Measurements from ENCODE around the gene ITLN1. TPM values are rescaled to one million over a fixed set of nuclear protein-coding genes. Genes with fewer than 3 reads are reported as not detected.
"Not testable (repeated sequence)": the region's sequence is repeated elsewhere in the genome, so short reads cannot be mapped to it uniquely, and the experiment has no call there.

The ITLN1 gene
- not detected for total RNA-seq

- H3K4me1 Mint-ChIP-seq (ENCODE audit: low read depth): peaks cover 5% of the 10 kb centered on the region
- no peak within 1 kb of the TSS for H3K4me3 Mint-ChIP-seq
- DNase-seq: no peak
- no peaks in the 10 kb centered on the region for H3K36me3 Mint-ChIP-seq (ENCODE audit: insufficient read depth in 2 of 2)
- ATAC-seq (replicated peaks in 1 of 2): no peak
- no peaks in the 10 kb centered on the region for H3K27me3 Mint-ChIP-seq (ENCODE audit: low read depth)
- H3K27ac Mint-ChIP-seq: no peak within 1 kb of the TSS
- H3K9me3 Mint-ChIP-seq: no peaks in the 10 kb centered on the region
These were observed at the start of gene ITLN1 for GRCh38 chr1:160885042-160885441. ITLN1 (minus strand) TSS chr1:160885180; CDS start chr1:160884877, 303 bp downstream.

GRCh38 chr1:160933305-160933704 is 48.3 kb upstream of the ITLN1 start:
- H3K4me1 Mint-ChIP-seq (ENCODE audit: low read depth); DNase-seq; H3K9me3 Mint-ChIP-seq; ATAC-seq (replicated peaks in 1 of 2); H3K36me3 Mint-ChIP-seq (ENCODE audit: insufficient read depth in 2 of 2); H3K27me3 Mint-ChIP-seq (ENCODE audit: low read depth); H3K4me3 Mint-ChIP-seq; H3K27ac Mint-ChIP-seq: not testable (repeated sequence)

GRCh38 chr1:160925652-160926244 is 40.8 kb upstream of the ITLN1 start:
- H3K4me3 Mint-ChIP-seq: no peak overlapping the region
- ATAC-seq (replicated peaks in 1 of 2) (no peak), DNase-seq (no peak)
- H3K4me1 Mint-ChIP-seq (ENCODE audit: low read depth): no peaks in the 10 kb centered on the region
- H3K27ac Mint-ChIP-seq: no peak overlapping the region
- peaks cover 8 to 9% of the 10 kb centered on the region in 2 donors for H3K9me3 Mint-ChIP-seq
- H3K36me3 Mint-ChIP-seq (ENCODE audit: insufficient read depth in 2 of 2): peaks cover 12 to 18% of the 10 kb centered on the region in 2 donors
- H3K27me3 Mint-ChIP-seq (ENCODE audit: low read depth): no peaks in the 10 kb centered on the region

- Mint-ChIP-seq H3K4me3 (no peak overlapping the region), H3K27ac (no peak overlapping the region), H3K27me3 (ENCODE audit: low read depth) (no peaks in the 10 kb centered on the region), H3K36me3 (ENCODE audit: insufficient read depth in 2 of 2) (peaks cover 12 to 20% of the 10 kb centered on the region in 2 donors), H3K9me3 (peaks cover 10 to 13% of the 10 kb centered on the region in 2 donors), H3K4me1 (ENCODE audit: low read depth) (no peaks in the 10 kb centered on the region)
- DNase-seq (no peak), ATAC-seq (replicated peaks in 1 of 2) (no peak)
These were observed 40.0 kb upstream of the ITLN1 start for GRCh38 chr1:160924791-160925651.

- ATAC-seq (replicated peaks in 1 of 2) (no peak), DNase-seq (no peak)
- Mint-ChIP-seq H3K4me1 (ENCODE audit: low read depth) (no peaks in the 10 kb centered on the region), H3K27ac (no peak overlapping the region), H3K9me3 (peaks cover 6 to 7% of the 10 kb centered on the region in 2 donors), H3K27me3 (ENCODE audit: low read depth) (no peaks in the 10 kb centered on the region), H3K36me3 (ENCODE audit: insufficient read depth in 2 of 2) (peaks cover 4 to 6% of the 10 kb centered on the region in 2 donors), H3K4me3 (no peak overlapping the region)
These were observed 31.7 kb upstream of the ITLN1 start for GRCh38 chr1:160916666-160917065.

- not testable (repeated sequence) for H3K4me1 Mint-ChIP-seq (ENCODE audit: low read depth); H3K27ac Mint-ChIP-seq; H3K36me3 Mint-ChIP-seq (ENCODE audit: insufficient read depth in 2 of 2)
These were observed 28.2 kb upstream of the ITLN1 start for GRCh38 chr1:160913229-160913628.

GRCh38 chr1:160911925-160912324 is 26.9 kb upstream of the ITLN1 start:
- H3K4me3 Mint-ChIP-seq: no peak overlapping the region
- no peak overlapping the region for H3K27ac Mint-ChIP-seq
- H3K4me1 Mint-ChIP-seq (ENCODE audit: low read depth): no peaks in the 10 kb centered on the region
- H3K27me3 Mint-ChIP-seq (ENCODE audit: low read depth): no peaks in the 10 kb centered on the region
- DNase-seq (no peak), ATAC-seq (replicated peaks in 1 of 2) (no peak)
- no peaks in the 10 kb centered on the region for H3K36me3 Mint-ChIP-seq (ENCODE audit: insufficient read depth in 2 of 2)
- no peaks in the 10 kb centered on the region for H3K9me3 Mint-ChIP-seq

More at GRCh38 chr1:160913229-160913628, 28.2 kb upstream of the ITLN1 start:
- not testable (repeated sequence) for H3K4me3 Mint-ChIP-seq; DNase-seq; H3K9me3 Mint-ChIP-seq; ATAC-seq (replicated peaks in 1 of 2); H3K27me3 Mint-ChIP-seq (ENCODE audit: low read depth)

- Mint-ChIP-seq H3K9me3 (no peaks in the 10 kb centered on the region), H3K4me3 (no peak overlapping the region), H3K27ac (no peak overlapping the region), H3K27me3 (ENCODE audit: low read depth) (no peaks in the 10 kb centered on the region), H3K36me3 (ENCODE audit: insufficient read depth in 2 of 2) (no peaks in the 10 kb centered on the region), H3K4me1 (ENCODE audit: low read depth) (no peaks in the 10 kb centered on the region)
- ATAC-seq (replicated peaks in 1 of 2): no peak
- DNase-seq: no peak
These were observed 26.5 kb upstream of the ITLN1 start for GRCh38 chr1:160911441-160911840.

GRCh38 chr1:160910170-160910750 is 25.3 kb upstream of the ITLN1 start:
- DNase-seq (no peak), ATAC-seq (replicated peaks in 1 of 2) (no peak)
- Mint-ChIP-seq H3K27ac (no peak overlapping the region), H3K9me3 (no peaks in the 10 kb centered on the region), H3K4me1 (ENCODE audit: low read depth) (no peaks in the 10 kb centered on the region), H3K36me3 (ENCODE audit: insufficient read depth in 2 of 2) (no peaks in the 10 kb centered on the region), H3K4me3 (no peak overlapping the region), H3K27me3 (ENCODE audit: low read depth) (no peaks in the 10 kb centered on the region)

GRCh38 chr1:160907976-160908375 is 23.0 kb upstream of the ITLN1 start:
- H3K27ac Mint-ChIP-seq: no peak overlapping the region
- ATAC-seq (replicated peaks in 1 of 2) (no peak), DNase-seq (no peak)
- no peaks in the 10 kb centered on the region for H3K9me3 Mint-ChIP-seq
- H3K36me3 Mint-ChIP-seq (ENCODE audit: insufficient read depth in 2 of 2): no peaks in the 10 kb centered on the region
- H3K4me3 Mint-ChIP-seq: no peak overlapping the region
- no peaks in the 10 kb centered on the region for H3K27me3 Mint-ChIP-seq (ENCODE audit: low read depth)
- H3K4me1 Mint-ChIP-seq (ENCODE audit: low read depth): no peaks in the 10 kb centered on the region

GRCh38 chr1:160905617-160905989 is 20.6 kb upstream of the ITLN1 start:
- Mint-ChIP-seq H3K27ac (no peak overlapping the region), H3K9me3 (no peaks in the 10 kb centered on the region), H3K27me3 (ENCODE audit: low read depth) (no peaks in the 10 kb centered on the region), H3K4me1 (ENCODE audit: low read depth) (no peaks in the 10 kb centered on the region), H3K36me3 (ENCODE audit: insufficient read depth in 2 of 2) (no peaks in the 10 kb centered on the region), H3K4me3 (no peak overlapping the region)
- DNase-seq (no peak), ATAC-seq (replicated peaks in 1 of 2) (no peak)

GRCh38 chr1:160904783-160905616 is 20.0 kb upstream of the ITLN1 start:
- DNase-seq (no peak), ATAC-seq (replicated peaks in 1 of 2) (no peak)
- no peaks in the 10 kb centered on the region for H3K36me3 Mint-ChIP-seq (ENCODE audit: insufficient read depth in 2 of 2)
- H3K27me3 Mint-ChIP-seq (ENCODE audit: low read depth): no peaks in the 10 kb centered on the region
- H3K4me3 Mint-ChIP-seq: no peak overlapping the region
- H3K9me3 Mint-ChIP-seq: no peaks in the 10 kb centered on the region
- no peaks in the 10 kb centered on the region for H3K4me1 Mint-ChIP-seq (ENCODE audit: low read depth)
- no peak overlapping the region for H3K27ac Mint-ChIP-seq

- not testable (repeated sequence) for H3K4me3 Mint-ChIP-seq; H3K4me1 Mint-ChIP-seq (ENCODE audit: low read depth); H3K27ac Mint-ChIP-seq; H3K36me3 Mint-ChIP-seq (ENCODE audit: insufficient read depth in 2 of 2); H3K9me3 Mint-ChIP-seq; ATAC-seq (replicated peaks in 1 of 2); DNase-seq
- H3K27me3 Mint-ChIP-seq (ENCODE audit: low read depth): peaks cover 13% of the 10 kb centered on the region
These were observed 17.3 kb upstream of the ITLN1 start for GRCh38 chr1:160902251-160902650.
